Thoracic aorta (tissue), 2 donors: ENCODE data around the gene PCDH11X. TPM values are rescaled to one million over a fixed set of nuclear protein-coding genes. Genes with fewer than 3 reads are reported as not detected.
A peak's percentile ranks its signal among the peaks of the same experiment; 100 is the strongest.
"Not testable (repeated sequence)": the region's sequence is repeated elsewhere in the genome, so short reads cannot be mapped to it uniquely, and the experiment has no call there.

Experiments used
- ATAC-seq: fragments of 150-250 bp; one replicate; pipeline ENCODE4 v1.8.0; 2017; ENCODE audit warnings: low read depth; ENCODE audit not compliant: insufficient number of reproducible peaks, low FRiP score
- DNase-seq: peaks from one replicate; pipeline ENCODE4 v3.0.0-alpha.2; 2020; ENCODE audit warnings: low spot score
- H3K27ac ChIP-seq, 2 donors: fragments of 200-600 bp; sonication (generic); 1 replicate in 1 of 2; 2 replicates in 1 of 2; pipeline ENCODE4 v1.5.1; 2016; ENCODE audit warnings: mild to moderate bottlenecking in 2 of 2, moderate library complexity in 2 of 2
- H3K27me3 ChIP-seq: fragments of 200-600 bp; sonication (generic); replicated peaks from 2 replicates; pipeline ENCODE4 v1.6.0; 2016; ENCODE audit warnings: mild to moderate bottlenecking; ENCODE audit not compliant: insufficient read depth
- H3K36me3 ChIP-seq: fragments of 200-600 bp; sonication (generic); one replicate; pipeline ENCODE4 v1.5.1; 2016
- H3K4me1 ChIP-seq, 2 donors: fragments of 200-600 bp; sonication (generic); 1 replicate in 1 of 2; 2 replicates in 1 of 2; pipeline versions ENCODE4 v1.5.1 to v1.6.0; 2016; ENCODE audit warnings: low read depth in 2 of 2, mild to moderate bottlenecking in 1 of 2; ENCODE audit not compliant: control insufficient read depth in 1 of 2
- H3K4me3 ChIP-seq: fragments of 200-600 bp; sonication (generic); 2 replicates; pipeline ENCODE4 v1.5.1; 2016; ENCODE audit warnings: mild to moderate bottlenecking
- H3K9me3 ChIP-seq: fragments of 200-600 bp; sonication (generic); 2 replicates; pipeline ENCODE4 v1.5.1; 2016
- total RNA-seq, 2 donors: library from RNA; depleted of rRNA; stranded (reverse); fragments of >200 nt; gene quantifications; one replicate each; pipeline versions ENCODE4 v1.1.0 to v1.2.3, GENCODE V29; 2016

The PCDH11X gene, protein sequence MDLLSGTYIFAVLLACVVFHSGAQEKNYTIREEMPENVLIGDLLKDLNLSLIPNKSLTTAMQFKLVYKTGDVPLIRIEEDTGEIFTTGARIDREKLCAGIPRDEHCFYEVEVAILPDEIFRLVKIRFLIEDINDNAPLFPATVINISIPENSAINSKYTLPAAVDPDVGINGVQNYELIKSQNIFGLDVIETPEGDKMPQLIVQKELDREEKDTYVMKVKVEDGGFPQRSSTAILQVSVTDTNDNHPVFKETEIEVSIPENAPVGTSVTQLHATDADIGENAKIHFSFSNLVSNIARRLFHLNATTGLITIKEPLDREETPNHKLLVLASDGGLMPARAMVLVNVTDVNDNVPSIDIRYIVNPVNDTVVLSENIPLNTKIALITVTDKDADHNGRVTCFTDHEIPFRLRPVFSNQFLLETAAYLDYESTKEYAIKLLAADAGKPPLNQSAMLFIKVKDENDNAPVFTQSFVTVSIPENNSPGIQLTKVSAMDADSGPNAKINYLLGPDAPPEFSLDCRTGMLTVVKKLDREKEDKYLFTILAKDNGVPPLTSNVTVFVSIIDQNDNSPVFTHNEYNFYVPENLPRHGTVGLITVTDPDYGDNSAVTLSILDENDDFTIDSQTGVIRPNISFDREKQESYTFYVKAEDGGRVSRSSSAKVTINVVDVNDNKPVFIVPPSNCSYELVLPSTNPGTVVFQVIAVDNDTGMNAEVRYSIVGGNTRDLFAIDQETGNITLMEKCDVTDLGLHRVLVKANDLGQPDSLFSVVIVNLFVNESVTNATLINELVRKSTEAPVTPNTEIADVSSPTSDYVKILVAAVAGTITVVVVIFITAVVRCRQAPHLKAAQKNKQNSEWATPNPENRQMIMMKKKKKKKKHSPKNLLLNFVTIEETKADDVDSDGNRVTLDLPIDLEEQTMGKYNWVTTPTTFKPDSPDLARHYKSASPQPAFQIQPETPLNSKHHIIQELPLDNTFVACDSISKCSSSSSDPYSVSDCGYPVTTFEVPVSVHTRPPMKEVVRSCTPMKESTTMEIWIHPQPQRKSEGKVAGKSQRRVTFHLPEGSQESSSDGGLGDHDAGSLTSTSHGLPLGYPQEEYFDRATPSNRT (N-terminal part only)
- 10 to 100 TPM; 27.2 to 35.2 TPM for total RNA-seq

DNA sequence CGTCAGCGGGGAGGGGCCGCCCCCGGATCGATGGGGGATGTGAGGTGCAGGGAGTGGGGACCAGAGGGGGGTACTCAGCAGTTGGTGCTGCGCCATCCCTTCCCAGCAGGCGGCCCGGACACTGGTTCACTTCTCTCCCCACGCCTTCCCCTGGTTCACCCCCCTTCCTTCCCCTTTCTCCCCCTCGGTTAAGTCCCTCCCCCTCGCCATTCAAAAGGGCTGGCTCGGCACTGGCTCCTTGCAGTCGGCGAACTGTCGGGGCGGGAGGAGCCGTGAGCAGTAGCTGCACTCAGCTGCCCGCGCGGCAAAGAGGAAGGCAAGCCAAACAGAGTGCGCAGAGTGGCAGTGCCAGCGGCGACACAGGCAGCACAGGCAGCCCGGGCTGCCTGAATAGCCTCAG, at the start of gene PCDH11X:
TSS of gene PCDH11X (plus strand) at position 241 of the 400 bp plus-strand sequence. CDS start 56,130 bp downstream, outside the sequence.
- peak within 1 kb of the TSS in 1 of 2 donors; percentile 57 for H3K27ac ChIP-seq

GRCh38 chrX:91747446-91747845, 31.7 kb upstream of the PCDH11X start:
- not testable (repeated sequence) for H3K27me3 ChIP-seq, ATAC-seq, H3K36me3 ChIP-seq, DNase-seq, H3K27ac ChIP-seq, H3K4me1 ChIP-seq, H3K4me3 ChIP-seq, H3K9me3 ChIP-seq

More for the DNA sequence above, at the start of gene PCDH11X:
- not testable (repeated sequence) for H3K9me3 ChIP-seq, DNase-seq, H3K4me1 ChIP-seq, H3K36me3 ChIP-seq, H3K27me3 ChIP-seq
- H3K4me3 ChIP-seq: peak within 1 kb of the TSS; percentile 69
- peak; percentile 49 for ATAC-seq

DNA sequence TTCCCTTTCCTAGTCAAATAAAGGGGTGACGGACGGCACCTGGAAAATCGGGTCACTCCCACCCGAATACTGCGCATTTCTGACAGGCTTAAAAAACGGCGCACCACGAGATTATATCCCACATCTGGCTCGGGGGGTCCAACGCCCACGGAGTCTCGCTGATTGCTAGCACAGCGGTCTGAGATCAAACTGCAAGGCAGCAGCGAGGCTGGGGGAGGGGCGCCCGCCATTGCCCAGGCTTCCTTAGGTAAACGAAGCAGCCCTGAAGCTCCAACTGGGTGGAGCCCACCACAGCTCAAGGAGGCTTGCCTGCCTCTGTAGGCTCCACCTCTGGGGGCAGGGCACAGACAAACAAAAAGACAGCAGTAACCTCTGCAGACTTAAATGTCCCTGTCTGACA, 26.2 kb upstream of the PCDH11X start:
- H3K27me3 ChIP-seq, H3K4me1 ChIP-seq, H3K4me3 ChIP-seq, H3K9me3 ChIP-seq, DNase-seq, H3K27ac ChIP-seq, ATAC-seq, H3K36me3 ChIP-seq: not testable (repeated sequence)

GRCh38 chrX:91770619-91771488, 8.3 kb upstream of the PCDH11X start:
- DNase-seq, H3K27ac ChIP-seq, H3K36me3 ChIP-seq, H3K27me3 ChIP-seq, H3K4me1 ChIP-seq, H3K9me3 ChIP-seq, ATAC-seq: not testable (repeated sequence)
- peak overlapping the region; percentile 33 for H3K4me3 ChIP-seq

DNA sequence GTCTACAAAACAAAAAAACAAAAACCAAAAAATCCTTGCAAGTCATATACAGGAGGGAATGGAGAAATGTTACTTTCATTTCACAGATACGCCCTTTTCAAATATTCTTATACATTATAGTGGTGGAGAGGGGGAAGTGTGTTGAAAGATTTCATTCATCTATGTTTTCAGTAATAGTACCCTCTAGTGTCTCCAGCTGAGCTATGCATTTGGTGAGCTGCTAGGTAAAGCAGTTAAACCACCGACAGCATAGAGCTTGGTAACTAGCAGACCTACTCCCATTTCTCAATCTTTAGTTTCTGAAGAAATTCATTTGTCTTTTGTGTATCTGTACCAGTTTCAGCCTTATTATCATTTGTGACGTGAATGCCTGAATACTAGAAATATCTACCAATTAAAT, 5.2 kb upstream of the PCDH11X start:
- H3K27me3 ChIP-seq, DNase-seq, H3K4me1 ChIP-seq, H3K9me3 ChIP-seq, H3K27ac ChIP-seq, H3K36me3 ChIP-seq, ATAC-seq, H3K4me3 ChIP-seq: not testable (repeated sequence)

GRCh38 chrX:91780008-91780407, 833 bp downstream of the PCDH11X start:
- H3K9me3 ChIP-seq, H3K4me1 ChIP-seq, DNase-seq, H3K27me3 ChIP-seq, ATAC-seq, H3K36me3 ChIP-seq: not testable (repeated sequence)
- peak overlapping the region in 1 of 2 donors; percentile 57 for H3K27ac ChIP-seq
- peak overlapping the region; percentile 69 for H3K4me3 ChIP-seq

- peak overlapping the region; percentile 69 for H3K4me3 ChIP-seq
These were observed 1.5 kb downstream of the PCDH11X start for GRCh38 chrX:91780698-91781097.

DNA sequence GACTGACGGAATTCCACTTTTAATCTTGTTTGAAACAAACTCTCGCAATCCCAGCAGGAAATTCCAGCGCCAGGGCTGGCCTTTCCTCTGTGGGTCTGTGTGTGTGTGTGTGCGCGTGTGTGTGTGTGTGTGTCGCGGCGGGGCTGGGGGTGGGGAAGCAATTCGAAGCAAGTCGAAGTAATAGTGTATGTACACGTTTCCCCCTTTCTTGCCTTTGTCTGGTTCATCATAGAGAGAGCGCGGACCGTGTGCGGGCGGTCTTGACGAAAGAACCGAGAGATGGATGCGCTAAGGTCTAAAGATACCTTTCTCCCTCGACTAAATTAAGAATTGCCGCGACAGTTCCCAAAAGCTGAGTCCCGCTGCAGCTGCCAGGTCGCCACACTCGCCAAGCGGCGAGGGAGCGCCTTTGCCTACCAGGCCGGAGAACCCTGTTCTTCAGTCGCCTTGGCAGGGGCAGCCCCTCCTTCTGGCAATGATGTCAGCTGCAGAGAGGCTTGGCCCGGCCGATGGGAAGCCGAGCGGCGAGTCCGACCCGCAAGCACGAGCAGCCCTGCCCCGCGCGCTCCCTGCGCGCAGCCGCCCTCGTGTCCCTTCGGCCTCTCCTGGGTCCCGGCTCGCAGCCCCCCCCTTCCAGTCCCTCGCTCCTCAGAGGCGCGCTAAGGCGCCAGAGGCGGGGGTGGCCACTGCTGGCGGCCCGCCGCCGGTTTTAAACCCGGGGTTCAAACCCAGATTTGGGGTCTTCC, 2.6 kb downstream of the PCDH11X start:
- not testable (repeated sequence) for H3K27me3 ChIP-seq, H3K36me3 ChIP-seq, ATAC-seq, H3K9me3 ChIP-seq, DNase-seq, H3K4me1 ChIP-seq
- Histone ChIP-seq H3K4me3 (peak overlapping the region; percentile 69), H3K27ac (peak overlapping the region in 1 of 2 donors; percentile 57)

More at GRCh38 chrX:91780698-91781097, 1.5 kb downstream of the PCDH11X start:
- not testable (repeated sequence) for H3K4me1 ChIP-seq, H3K36me3 ChIP-seq, DNase-seq, ATAC-seq, H3K9me3 ChIP-seq, H3K27me3 ChIP-seq
- H3K27ac ChIP-seq: peak overlapping the region in 1 of 2 donors; percentile 57

GRCh38 chrX:91782825-91783224, 3.6 kb downstream of the PCDH11X start:
- H3K27ac ChIP-seq, DNase-seq, H3K9me3 ChIP-seq, H3K4me1 ChIP-seq, ATAC-seq, H3K36me3 ChIP-seq, H3K27me3 ChIP-seq: not testable (repeated sequence)
- peak overlapping the region; percentile 44 for H3K4me3 ChIP-seq

- not testable (repeated sequence) for H3K27me3 ChIP-seq, H3K4me3 ChIP-seq, H3K4me1 ChIP-seq, ATAC-seq, H3K9me3 ChIP-seq, H3K27ac ChIP-seq, H3K36me3 ChIP-seq, DNase-seq
These were observed 38.4 kb downstream of the PCDH11X start for GRCh38 chrX:91817537-91817936.

DNA sequence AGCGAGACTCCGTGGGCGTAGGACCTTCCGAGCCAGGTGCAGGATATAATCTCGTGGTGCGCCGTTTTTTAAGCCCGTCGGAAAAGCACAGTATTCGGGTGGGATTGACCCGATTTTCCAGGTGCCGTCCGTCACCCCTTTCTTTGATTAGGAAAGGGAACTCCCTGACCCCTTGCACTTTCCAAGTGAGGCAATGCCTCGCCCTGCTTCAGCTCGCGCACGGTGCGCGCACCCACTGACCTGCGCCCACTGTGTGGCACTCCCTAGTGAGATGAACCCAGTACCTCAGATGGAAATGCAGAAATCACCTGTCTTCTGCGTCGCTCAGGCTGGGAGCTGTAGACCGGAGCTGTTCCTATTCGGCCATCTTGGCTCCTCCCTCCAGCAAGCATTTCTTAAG, 46.1 kb downstream of the PCDH11X start:
- H3K4me1 ChIP-seq, H3K27ac ChIP-seq, ATAC-seq: not testable (repeated sequence)

More for the DNA sequence above, 46.1 kb downstream of the PCDH11X start:
- H3K36me3 ChIP-seq, DNase-seq, H3K9me3 ChIP-seq, H3K27me3 ChIP-seq, H3K4me3 ChIP-seq: not testable (repeated sequence)
